SKM-1 treated with dmso at 0.1 percent for 144 hours (cell line): ENCODE data around the gene NRXN3.

Experiments
- DNase-seq: peaks from one replicate; lab custom pipeline; 2025; ENCODE audit not compliant: unreplicated experiment; lab: John Stamatoyannopoulos, UW

The NRXN3 gene

DNA sequence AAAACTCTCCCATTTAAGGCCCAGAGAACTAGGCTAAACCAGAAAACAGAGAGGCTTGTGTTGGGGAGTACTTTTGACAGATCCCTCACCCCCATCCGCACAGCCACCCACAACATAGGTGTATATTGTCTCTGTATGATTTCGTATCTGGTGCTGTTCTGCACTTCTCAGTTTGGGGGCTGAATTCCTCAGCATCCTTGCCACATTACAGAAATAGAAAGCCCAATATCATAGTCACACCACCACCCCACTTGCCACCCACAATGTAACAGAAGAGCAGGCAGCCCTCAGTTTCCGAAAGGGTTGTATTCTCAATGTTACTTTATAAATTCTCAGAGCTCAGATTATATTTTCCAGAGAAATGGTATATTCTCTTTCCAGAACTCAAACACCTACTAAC lies 1090.2 kb downstream of the NRXN3 start:
- DNase-seq, result no peak

DNA sequence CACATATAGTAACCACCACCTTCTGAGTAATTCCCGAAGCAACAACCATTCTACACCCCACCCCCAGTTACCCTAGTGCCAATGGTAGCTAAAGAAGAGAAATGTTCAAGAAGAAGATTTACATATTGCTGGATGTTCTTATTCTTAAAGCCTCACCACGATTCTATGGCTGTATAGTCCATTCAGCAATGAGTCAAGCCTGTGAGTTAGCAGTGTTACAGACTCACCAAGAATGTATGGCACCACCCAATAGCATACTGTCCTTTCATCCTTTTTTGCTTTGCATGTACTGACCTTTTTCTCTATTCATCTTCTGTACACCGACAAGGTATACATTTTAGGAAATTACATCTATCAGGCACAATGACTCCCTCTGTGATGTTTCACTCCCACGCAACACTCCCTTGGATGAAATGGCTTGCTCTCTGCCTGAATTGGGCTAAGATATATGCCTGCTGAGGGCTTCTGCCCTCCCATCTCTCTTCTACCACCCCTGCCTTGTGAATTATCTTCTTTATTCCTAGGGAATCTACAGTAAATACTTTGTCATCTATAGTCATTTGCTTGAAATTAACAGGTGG lies 1095.3 kb downstream of the NRXN3 start:
- no peak for DNase-seq

DNA sequence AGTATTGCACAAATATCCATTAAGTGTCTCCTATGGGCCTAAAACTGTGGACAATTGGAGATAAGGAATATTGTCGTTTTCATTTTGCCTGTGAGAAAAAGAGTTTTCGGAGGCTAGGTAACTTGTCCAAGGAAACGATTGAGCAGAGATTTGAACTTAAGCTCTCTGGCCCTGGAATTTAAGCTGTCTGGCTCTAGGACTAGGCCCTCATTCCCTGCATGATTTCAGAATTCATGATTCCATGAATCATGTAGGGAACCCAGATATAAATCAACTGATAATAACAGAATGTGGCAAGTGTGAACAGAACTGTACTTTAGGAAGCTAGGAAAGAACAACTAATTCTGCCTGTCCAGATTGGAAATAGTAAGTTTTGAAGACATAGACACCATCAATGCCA lies 1100.2 kb downstream of the NRXN3 start:
- no peak for DNase-seq

DNA sequence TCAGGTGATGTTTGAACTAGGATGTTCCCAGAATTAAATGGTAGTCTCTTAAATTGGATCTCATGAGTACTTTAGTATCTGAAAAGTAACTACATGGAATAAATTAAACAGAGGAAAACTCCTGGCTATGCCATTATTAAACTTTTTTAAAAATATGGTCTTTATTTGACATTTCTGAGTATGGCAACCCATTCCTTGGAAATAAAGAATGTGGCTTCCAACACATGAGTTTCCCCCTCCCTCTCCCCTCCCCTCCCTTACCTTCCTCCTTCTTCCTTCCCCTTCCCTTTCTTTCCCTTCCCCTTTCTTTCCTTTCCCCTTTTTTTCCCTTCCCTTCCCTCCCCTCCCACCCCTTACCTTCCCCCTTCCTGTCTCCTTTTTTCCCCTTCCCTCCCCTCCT lies 1100.9 kb downstream of the NRXN3 start:
- no peak for DNase-seq

DNA sequence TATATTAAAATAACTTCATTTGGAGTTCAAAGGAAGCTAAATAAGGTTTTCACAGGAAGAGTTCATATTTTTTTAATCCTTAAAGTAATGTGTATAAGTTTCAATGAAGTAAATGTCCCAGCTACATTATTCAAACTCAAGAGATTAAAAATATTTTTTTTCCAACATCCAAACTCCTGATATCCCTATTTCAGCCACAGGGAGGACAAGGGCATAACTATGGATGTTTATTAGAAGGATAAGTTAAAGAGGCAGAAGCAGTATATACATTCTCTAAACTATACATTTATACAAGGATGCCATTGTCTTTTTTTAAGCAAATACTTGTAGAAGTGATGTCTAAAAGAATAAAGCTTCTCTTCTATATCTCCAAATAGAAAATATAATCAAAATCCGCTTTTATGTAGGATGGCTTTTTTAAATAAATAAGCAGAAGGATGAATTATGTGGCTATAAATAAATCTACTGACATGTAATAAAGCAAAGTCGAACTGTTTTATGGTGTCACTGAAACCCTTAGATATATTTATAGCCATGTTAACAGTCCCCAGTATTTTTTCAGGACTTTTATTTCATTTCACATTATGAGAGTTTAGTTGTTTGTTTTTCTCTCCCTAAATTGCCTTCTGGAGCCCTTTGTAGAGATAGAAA lies 1104.6 kb downstream of the NRXN3 start:
- no peak for DNase-seq

DNA sequence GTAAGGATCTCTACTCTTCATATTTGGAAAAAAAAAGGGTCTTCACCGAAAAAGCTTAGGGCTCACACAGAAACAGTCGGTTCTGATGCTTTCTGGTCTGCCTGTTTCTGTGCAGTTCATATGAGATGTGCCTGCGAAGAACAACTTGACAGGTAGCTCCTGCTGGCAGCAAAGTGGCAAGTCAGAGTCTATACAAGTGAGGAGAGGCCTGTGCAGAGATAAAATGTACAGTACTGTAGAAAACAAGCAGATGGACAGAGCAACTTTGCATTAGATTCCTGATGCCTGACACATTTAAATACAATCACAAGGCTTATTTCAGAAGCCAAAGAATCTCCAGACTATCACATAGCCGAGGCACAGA lies 1105.1 kb downstream of the NRXN3 start:
- DNase-seq, result no peak

DNA sequence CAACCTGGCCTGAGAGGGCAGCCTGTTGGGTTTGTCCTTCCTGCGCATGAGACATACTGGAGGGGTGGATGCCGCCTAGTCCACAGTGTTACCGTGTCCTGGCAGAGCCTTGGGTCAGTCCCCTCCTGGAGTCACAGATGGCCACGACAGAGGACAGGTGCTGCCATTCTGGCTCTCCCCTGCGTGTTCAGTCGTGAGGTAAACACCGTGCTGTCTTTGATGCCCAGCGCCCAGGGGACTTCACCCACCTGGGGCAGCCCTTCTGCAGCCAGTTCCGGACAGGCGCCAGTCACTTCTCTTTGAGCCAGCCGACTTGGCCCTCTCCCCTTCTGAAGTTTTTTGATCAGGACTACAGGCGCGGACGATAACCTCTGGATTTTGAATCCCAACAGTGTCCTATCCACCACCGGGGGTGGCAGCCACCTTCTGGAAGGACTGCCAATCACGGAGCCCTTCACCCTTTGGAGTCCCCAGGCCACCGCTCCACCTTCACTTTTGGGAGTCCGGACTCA lies 1108.2 kb downstream of the NRXN3 start:
- DNase-seq, result no peak

DNA sequence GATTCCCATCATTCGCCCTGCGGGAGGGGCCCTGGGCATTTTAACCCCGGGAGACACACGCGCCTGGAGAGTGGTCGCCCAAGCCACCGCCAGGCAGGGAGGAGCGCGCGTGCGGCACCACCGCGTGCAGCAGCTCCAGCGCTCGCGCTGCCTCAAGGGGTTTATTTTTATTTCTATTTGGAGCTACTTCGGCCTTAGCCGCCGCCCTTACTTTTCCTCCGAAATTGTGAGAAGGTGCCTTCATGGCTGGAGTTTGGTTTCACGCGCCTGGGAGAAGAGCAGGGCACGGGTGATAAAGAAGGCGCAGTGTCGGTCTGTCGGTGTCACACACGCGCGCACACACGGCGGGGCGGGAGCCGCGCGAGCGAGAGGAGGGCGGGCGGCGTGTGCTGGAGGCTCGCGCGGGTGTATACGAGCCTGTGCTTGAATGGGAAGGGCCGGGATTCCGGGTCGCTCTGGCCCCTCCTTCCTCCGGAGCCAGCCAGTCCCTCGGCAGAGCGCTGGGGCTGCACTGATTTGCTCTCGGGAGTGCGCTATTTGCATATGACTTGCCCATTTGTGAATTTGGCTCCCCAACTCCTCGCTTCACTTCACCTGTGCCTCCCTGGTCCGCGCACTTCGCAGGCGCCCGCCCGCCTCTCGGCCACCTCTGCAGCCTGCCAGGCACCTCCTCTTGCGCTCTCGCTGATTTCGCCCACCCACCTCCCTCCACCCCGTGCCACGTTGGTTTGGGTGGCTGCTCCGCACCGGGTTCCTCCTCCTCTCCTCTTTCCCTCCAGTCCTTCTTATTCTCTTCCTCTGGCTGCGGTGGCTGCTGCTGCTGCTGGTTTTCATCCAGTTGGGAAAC lies 1108.8 kb downstream of the NRXN3 start:
- DNase-seq, result no peak

DNA sequence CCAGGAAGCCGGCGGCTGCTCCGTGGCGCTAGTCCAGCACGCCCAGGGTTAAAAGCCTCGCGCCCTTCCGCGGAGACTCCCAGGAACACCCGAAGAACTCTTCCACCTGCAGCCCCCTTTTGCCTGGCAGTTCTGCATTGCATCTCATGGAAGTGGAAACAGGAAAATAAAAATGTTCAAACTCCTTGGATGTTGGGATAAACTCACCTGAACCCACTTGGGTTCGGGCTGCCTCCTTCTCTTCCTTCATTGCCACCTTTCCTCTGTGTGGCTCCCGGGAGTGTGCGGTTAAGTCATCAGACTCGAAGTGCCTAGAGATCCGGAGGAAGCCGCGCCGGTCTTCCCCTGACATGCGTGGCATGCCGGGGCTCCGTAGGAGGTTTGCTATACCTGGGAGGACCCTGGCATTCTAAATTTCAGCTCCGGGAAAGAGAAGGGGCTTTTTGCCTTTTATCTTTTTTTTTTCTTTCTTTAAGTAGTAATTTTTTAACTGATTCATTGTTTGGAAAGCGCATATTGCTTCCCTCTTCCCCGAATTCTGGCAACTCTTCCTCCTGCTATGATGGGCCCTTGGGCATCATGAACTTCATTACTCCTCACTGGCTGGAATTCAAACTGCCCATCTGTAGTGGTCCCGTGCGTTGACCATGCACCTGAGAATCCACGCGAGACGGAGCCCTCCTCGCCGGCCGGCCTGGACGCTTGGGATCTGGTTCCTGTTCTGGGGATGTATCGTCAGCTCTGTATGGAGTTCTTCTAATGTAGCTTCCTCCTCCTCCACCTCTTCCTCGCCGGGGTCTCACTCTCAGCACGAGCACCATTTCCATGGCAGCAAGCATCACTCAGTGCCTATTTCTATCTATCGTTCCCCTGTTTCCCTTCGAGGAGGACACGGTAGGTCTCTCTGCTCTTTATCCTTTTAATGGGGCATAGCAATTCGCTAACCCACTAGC lies 1109.7 kb downstream of the NRXN3 start:
- DNase-seq, result no peak

DNA sequence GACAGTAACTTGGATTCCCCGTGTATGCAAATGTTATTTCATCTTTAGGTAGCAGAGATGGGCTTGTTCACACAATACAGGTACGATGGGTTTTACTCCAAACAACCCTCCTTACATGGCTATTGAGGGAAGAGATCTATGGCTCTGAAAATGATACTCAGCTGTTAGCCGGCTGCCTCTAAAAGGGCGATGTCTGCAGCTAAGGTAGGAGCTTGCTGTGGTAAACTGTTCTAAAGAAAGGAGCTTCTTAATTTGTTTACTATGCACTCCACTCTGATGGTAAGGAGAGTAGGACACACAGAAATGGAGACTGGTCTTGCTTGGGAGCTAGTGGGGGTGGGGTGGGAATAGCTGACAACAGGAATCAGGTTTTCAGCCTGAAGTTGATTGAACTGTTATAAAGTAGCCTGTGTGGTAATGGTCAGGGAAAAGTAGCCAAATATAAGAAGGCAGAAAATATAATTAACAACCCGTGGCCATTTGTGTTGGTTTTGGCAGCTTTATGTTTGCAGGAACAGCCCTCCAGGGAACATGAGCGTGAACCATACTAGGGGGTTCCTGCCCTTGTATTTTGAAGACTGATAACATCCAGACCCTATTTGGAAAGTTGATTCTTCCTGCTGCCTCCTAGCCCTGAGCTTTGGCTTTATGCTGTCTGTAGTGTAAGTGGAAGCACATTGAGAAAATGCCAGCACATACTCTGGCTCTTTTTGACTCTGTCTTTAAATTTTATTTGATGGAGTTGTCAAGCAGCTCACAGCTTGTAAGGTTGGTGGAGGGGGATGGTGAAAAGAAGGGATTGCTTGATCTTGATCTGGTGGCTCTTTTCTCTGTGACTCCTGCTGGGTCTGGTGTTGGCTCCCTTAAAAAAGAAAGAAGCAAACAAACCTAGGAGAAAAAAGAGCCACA lies 1111.3 kb downstream of the NRXN3 start:
- no peak for DNase-seq

DNA sequence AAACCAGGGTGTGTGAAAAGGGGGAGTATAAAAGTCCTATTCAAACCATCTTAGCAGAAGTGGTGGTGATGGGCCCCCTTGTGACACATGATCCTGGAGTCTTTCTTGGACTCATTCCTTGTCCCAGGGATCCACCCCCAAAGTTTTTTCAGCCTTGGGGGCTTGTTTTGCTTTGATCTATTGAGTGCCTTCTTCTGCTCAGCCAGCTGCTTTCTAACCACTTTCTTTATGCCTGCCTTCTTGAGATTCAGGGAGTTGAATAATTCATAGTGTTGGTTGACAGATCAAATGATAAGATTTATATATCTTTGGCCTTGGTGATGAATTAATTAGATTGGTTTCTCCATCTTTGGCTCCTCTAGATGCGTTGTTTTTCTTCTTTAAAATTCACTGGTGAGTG lies 1114.4 kb downstream of the NRXN3 start:
- DNase-seq, result no peak

DNA sequence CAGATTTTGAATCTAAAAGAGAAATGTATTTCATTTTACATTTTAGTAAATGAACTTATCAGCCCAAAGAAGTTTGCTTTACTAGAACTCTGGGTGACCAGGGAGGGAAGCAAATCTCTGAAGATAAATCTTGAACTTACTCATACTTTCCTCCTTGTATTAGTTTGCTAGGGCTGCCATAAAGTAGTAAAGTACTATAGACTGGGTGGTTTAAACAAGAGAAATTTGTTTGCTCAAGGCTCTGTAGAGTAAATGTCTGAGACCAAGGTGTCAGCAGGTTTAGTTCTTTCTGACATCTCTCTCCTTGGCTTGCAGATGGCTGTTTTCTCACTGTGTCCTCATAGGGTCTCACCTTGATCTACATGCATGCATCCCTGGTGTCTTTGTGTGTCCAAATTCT lies 1115.1 kb downstream of the NRXN3 start:
- no peak for DNase-seq

DNA sequence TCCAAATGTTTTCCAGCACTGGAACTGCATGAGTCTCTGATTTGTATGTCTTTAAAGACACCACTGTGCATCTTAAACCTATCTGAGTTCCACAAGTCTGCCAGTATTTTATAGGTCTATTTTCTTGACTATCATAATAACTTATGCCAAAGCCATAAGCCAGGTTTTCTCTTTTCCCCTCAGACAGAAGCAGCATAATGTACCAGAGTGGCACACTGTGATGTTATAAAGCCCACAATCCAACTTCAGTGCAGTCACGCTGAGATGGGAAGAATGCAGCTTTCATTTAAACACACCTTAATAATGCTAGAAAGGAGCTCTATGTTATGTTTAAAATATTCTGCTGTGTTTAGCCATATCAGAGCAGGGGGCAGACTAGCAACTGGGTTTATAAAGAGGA lies 1117.8 kb downstream of the NRXN3 start:
- DNase-seq, result no peak

DNA sequence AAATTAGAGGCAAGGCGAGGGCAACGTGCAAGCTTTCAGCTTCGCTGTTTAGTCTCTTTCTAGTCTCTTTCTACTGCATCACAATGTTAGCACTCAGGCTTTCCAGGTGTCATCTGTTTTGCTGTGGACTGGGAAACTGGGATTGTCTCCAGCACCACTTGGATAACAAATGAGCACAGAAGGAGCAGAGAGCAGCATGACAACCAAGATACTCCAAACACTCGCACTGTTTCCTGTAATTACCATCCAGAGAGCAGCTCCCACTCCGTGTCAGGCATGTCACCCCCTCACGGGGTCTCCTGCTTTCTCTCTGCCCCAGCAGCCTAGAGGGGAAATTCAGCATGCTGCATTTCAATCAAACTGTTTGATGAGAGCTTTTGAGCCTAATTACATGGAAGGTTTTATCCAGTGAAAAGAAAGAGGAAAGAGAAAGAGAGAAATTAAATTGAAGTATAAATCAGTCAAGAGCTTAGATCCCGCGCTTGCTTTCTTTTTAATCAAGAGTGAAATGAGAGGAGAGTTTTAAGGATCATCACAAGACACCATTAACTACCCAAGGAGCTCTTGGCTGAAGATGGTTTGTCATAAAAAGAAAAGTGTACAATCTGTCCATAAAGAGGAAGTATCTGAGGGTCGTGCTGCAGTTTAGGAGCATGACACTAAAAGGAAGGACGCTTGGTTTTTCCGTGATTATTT lies 1123.5 kb downstream of the NRXN3 start:
- DNase-seq, result no peak

DNA sequence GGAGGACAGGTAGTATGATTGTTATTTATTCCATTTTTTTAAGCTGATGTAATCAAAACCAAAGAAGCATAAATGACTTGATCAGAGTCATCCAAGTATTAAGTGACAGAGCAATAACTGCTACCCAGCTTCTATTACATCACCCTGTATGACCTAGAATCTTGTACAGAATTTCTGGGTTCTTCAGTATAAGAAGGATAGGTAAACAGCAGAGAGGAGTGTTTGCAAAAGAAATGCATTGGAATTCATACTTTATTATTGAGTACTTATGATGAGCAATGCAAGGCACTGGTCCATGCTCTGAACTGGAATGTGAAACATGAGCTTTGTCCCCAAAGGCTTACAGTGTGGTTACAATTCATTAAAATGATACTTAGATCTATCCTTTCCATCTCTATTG lies 1124.3 kb downstream of the NRXN3 start:
- DNase-seq, result no peak

DNA sequence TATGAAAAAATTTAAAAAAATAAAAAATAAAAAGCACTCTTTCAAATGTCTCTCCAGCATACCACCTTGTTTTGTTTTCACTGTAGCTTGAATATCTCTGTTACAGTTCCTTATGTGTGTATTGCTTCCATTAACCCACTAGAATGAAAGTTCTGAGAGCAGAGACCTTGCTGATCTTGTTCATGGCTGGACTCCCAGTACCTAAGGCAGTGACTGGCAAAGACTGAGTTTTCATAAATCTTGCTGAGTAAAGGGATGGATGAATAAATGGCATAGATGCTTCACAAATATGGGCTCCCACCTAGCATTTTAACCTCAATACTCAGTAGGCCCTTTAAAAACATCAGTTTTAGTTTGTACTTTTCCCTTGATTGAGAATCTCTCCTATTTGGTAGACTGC lies 1125.2 kb downstream of the NRXN3 start:
- no peak for DNase-seq

DNA sequence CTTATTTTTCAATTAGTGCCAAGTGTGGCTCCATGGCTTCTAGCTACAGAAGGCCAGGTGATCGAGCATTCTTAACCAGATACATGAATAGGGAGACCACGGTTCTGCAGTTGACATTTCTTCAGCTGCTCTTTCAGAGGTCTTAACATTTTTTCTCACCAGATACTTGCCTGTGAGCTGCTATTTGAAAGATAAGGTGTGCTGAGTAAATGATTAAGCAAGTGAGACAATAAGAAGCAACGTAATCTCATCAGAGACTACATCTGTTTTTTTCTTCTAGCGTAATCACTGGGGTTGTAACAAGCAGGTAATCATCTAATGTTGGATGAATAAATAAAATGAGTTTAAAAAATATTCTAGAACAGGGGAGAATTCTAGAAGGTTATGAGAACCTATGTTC lies 1128.2 kb downstream of the NRXN3 start:
- DNase-seq, result no peak

DNA sequence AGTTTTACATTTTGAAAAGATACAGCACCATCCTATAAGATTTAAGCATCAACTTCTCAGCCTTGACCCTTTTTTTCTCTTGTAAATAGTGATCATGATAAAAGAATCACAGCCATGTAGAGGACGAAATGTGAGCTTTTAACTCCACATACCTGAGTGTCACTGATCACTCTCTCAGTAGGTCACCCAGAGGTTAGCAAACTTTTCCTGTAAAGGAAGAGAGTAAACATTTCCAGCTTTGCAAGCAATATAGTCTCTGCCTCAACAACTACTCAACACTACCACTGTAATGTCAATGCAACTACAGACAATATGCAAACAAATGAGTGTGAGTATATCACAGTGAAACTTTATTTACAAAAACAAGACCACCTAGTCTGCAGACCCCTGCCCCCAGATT lies 1129.0 kb downstream of the NRXN3 start:
- no peak for DNase-seq

DNA sequence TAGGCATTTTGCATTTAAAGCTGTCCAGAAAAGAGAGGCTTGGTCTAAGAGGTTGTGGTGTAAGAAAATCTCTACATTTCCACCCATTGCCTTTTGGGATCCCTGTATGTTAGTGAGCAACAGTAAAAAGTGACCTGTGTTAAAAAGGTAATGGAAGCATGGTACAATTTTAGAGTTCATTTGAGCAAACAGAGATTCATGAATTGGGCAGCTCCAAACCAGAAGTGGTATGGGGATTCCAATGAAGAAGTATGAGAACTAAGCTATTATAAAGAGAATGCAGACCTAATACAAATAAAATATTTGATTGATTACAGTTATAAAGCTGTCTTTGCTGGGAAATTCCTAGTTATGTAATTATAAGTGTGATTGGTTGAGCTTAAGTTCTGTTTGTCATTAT lies 1134.1 kb downstream of the NRXN3 start:
- DNase-seq, result no peak

DNA sequence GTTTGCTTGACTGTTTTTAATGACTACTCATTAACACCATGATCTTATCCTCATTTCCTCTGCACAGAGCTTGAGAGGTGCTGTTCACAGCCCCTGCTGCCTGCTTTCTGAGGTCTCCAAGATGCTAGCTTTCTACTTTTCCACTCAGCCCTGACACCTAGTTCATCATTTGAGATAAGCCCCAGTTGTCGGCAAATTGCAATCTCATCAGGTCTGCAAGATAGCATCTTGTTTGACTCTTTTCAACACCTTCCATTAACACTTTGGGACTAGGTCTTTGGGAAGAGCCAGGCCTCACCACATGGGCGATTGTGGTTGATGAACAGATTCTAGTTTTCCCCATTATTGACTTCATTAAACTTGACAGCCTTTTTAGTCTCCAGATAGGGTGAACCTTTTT lies 1136.4 kb downstream of the NRXN3 start:
- DNase-seq, result no peak
